Measurements from ENCODE around the gene GPR153.

GPR153 gene

GRCh38 chr1:6286266-6286665 lies 25.4 kb upstream of the GPR153 start:
- no peak for DNase-seq (ENCODE audit: low read depth)

- no peak for DNase-seq (ENCODE audit: low read depth)
Observed at GRCh38 chr1:6285336-6285735, 24.4 kb upstream of the GPR153 start.

- DNase-seq (ENCODE audit: low read depth) = no peak
Observed at GRCh38 chr1:6282577-6283270, 21.8 kb upstream of the GPR153 start.

GRCh38 chr1:6281511-6282402 lies 20.9 kb upstream of the GPR153 start:
- DNase-seq (ENCODE audit: low read depth) = no peak

- DNase-seq (ENCODE audit: low read depth) = peak; percentile 20
Observed at GRCh38 chr1:6280761-6281451, 20.0 kb upstream of the GPR153 start.

GRCh38 chr1:6279613-6280383 lies 18.9 kb upstream of the GPR153 start:
- DNase-seq (ENCODE audit: low read depth) = no peak

- DNase-seq (ENCODE audit: low read depth) = no peak
Observed at GRCh38 chr1:6279066-6279465, 18.2 kb upstream of the GPR153 start.

- DNase-seq (ENCODE audit: low read depth) = no peak
Observed at GRCh38 chr1:6278263-6278662, 17.4 kb upstream of the GPR153 start.

- DNase-seq (ENCODE audit: low read depth) = no peak
Observed at GRCh38 chr1:6276811-6277555, 16.1 kb upstream of the GPR153 start.

GRCh38 chr1:6275826-6276782 lies 15.2 kb upstream of the GPR153 start:
- DNase-seq (ENCODE audit: low read depth) = peak; percentile 85

- DNase-seq (ENCODE audit: low read depth) = no peak
Observed at GRCh38 chr1:6274622-6275139, 13.8 kb upstream of the GPR153 start.

GRCh38 chr1:6274102-6274501 lies 13.2 kb upstream of the GPR153 start:
- no peak for DNase-seq (ENCODE audit: low read depth)

- DNase-seq (ENCODE audit: low read depth) = peak; percentile 71
Observed at GRCh38 chr1:6273380-6273891, 12.5 kb upstream of the GPR153 start.

GRCh38 chr1:6272868-6273267 lies 12.0 kb upstream of the GPR153 start:
- no peak for DNase-seq (ENCODE audit: low read depth)

GRCh38 chr1:6272452-6272851 lies 11.6 kb upstream of the GPR153 start:
- DNase-seq (ENCODE audit: low read depth) = no peak

- no peak for DNase-seq (ENCODE audit: low read depth)
Observed at GRCh38 chr1:6271554-6271953, 10.7 kb upstream of the GPR153 start.

- DNase-seq (ENCODE audit: low read depth) = no peak
Observed at GRCh38 chr1:6271006-6271405, 10.1 kb upstream of the GPR153 start.

- DNase-seq (ENCODE audit: low read depth) = no peak
Observed at GRCh38 chr1:6270401-6270800, 9.5 kb upstream of the GPR153 start.

- DNase-seq (ENCODE audit: low read depth) = peak; percentile 78
Observed at GRCh38 chr1:6269720-6270400, 9.0 kb upstream of the GPR153 start.
